HG03432 (cell line): ENCODE results near the gene ECM2.
A peak's percentile ranks its signal among the peaks of the same experiment; 100 is the strongest.
"Not testable (repeated sequence)": the region's sequence is repeated elsewhere in the genome, so short reads cannot be mapped to it uniquely, and the experiment has no call there.

Experiments used
- ATAC-seq: cut with Tn5 transposase; IDR thresholded peaks from one replicate; pipeline ENCODE4 v1.9.1; 2021; ENCODE audit warnings: mild to moderate bottlenecking, moderate library complexity; ENCODE audit not compliant: unreplicated experiment

The ECM2 gene

DNA sequence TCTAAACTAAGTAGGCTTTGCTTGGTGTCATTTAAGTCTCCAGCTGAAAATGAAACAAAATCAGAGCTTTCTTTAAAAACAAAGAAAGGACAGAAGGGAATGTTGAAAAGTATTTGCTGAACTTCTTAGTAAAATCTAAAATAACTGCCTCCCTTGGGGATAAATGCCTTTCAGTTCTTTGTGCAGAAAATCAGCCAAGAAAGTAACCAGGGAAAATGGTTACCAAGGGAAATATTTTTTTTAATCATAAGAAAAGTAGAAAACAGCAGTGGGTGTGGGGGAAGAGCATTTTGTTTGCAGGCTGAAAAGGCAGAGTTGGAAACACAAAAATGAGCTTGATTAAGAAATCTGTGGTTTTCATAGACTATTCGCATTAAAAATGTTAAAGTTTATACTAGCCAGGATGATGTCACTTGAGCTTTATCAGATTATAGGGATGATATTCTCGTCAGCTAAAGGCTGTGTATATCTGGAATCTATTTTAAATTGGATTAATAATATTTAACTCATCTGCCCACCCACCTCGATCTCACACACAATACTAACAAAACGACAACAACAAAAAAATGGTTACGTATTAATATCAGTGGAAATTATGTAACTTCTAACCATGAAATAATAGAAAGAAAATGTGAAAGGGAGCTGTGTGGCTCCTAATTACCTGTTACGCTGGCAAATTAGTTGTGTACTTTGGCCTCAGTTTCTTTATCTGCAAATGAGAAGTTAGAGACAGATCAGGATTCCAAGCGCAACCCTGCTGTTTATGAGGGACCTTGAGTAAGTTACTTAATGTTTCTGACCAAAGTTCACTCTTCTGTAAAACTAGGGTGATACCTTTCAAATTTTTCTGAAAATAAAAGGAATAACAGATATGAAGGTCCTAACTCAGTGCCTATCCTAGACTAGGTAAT, at the start of gene ECM2:
ECM2 (minus strand) TSS at position 51 of the 911 bp plus-strand sequence. CDS start 13,124 bp downstream, outside the sequence.
- no peak for ATAC-seq

- ATAC-seq: no peak
Measured at GRCh38 chr9:92576175-92576574, 40.4 kb upstream of the ECM2 start.

DNA sequence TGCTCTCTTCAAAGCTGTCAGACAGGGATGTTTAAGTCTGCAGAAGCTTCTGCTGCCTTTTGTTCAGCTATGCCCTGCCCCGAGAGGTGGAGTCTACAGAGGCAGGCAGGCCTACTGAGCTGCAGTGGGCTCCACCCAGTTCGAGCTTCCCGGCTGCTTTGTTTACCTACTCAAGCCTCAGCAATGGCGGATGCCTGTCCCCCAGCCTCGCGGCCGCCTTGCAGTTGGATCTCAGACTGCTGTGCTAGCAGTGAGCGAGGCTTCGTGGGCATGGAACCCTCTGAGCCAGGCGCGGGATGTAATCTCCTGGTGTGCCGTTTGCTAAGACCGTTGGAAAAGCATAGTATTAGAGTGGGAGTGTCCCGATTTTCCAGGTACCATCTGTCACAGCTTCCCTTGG, 37.8 kb upstream of the ECM2 start:
- ATAC-seq: not testable (repeated sequence)

GRCh38 chr9:92571871-92572270, 36.1 kb upstream of the ECM2 start:
- not testable (repeated sequence) for ATAC-seq

GRCh38 chr9:92564982-92565381, 29.2 kb upstream of the ECM2 start:
- no peak for ATAC-seq

DNA sequence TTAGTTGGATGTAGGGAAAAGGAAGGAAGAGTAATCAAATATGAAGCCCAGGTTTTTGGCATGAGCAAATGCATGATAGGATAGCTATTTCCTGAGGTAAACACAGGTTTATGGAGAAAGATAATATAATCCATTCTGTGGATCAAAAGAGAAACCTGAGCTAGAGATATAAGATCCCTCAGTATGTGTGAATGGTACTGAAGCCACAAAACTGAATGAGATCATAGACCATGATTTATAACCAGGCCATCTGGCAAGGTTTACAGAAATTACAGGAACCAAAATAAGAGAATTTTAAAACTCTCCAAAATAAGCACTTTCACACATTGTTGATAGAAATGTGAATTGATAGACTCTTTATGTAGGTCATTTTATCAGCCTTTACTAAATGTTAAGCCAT, 28.7 kb upstream of the ECM2 start:
- no peak for ATAC-seq

DNA sequence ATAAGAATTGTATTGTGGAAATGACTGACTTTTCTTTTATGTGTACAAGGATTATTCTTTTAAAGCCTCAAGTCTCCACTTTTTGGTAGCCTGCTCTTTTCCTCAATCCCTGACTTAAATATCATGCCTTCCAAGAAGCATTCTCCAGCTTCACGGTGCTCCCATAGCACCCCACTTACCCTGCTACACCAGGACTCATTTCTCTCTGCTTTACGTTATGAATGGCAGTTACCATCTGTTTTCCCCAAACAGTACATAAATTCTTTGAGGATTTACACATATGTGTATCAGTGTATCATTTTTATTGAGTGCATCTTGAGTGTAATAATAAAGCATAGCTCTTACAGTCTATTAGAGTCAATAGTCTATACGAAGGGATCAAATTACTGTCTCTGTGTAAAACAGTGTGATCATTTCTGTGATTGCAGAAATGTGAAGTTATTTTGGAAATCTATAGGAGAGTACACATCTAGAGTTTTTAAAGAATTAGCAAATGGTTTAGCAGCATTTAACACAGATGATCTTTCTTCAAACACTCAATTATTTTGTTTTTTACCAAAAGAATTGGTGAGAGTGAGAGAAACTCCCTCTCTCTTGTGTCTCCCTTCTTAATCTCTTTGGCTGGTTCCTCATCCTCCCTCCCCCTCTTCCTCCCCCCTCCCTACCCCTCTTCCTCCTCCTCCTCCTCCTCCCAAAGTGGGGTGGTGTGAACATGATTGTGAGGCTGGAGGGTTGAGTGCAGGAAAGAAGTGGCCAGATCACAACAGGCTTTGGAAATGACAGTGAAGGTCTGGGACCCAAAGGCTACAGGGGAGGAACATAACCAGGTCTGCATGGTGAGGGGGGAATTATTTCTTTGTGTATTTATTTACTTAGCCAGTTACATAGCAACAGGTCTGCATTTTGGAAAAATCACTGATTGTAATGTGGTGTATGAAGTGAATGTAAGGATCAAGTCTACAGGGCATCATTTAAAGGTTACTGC, 27.6 kb upstream of the ECM2 start:
- ATAC-seq: no peak

- ATAC-seq: no peak
Measured at GRCh38 chr9:92562461-92562967, 26.7 kb upstream of the ECM2 start.

DNA sequence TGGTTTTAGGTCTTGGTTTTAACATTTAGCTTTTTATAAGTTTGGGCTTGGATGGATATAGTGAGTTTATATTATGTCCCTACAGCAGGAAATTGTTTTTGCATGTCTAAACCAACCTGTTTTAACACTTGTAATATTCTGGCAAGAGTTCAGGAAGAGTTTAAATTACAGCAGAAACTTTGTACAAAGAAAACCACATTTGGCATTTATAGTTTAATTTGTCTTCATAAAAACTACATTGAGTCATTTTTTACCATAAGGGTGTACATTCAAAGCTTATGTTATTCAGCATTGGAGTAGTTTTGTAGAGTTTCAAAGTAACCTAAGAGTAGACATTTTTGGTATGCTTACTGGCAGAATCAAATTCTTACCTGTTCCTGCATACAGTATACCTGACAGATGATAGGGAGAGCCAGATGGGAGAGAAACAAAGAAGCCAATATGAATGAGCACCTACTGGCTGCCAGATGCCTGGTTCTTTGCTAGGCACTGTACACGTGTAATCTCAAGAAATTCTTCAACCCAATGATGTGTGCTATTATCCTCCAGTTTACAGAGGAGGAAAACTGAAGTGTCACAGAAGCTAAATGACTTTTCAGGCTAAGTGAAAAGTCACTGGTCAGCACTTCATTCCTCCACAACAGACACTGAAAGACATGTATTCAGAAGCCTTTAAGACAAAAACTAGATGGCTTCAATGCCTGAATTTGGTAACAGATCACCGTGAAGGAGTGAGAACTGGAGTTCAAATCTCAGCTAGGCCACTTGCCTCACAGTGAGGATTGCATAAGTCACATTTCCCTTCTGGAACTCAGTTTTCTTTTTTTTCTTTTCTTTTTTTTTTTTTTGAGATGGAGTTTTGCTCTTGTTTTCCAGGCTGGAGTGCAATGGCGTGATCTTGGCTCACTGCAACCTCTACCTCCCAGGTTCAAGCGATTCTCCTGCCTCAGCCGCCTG, 25.9 kb upstream of the ECM2 start:
- no peak for ATAC-seq

DNA sequence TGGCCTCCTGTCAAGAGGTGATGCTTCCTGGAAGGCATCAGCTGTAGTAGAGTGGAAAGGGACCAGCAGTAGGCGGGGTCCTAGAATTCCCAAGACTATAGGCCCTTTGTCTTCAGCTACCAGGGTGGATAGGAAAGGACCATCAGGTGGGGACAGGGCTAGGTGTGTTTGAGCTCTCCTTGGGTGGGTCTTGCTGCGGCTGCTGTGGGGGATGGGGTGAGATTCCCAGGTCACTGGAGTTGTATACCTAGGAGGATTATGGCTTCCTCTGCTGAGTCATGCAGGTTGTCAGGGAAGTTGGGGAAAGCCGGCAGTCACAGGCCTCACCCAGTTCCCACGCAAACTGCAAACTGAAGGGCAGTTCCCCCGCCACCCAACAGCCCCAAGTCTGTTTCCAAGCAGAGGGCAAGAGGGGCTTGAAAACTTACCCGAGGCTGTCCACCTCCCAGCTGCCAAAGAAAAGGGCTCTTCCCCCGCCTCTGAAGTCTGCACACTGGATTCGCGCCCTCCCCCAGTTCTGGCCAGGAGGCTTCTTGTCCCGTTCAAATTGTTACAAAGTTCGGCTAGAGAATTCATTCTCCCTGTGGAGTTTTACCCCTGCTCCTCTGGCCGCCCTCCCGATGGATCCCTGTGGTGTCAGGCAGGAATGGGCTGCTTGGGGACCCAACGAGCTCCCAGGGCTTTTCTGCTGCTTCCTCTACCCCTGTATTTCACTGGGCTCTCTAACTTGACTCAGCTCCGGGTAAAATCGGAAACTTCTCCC, 23.0 kb upstream of the ECM2 start:
- ATAC-seq: no peak

DNA sequence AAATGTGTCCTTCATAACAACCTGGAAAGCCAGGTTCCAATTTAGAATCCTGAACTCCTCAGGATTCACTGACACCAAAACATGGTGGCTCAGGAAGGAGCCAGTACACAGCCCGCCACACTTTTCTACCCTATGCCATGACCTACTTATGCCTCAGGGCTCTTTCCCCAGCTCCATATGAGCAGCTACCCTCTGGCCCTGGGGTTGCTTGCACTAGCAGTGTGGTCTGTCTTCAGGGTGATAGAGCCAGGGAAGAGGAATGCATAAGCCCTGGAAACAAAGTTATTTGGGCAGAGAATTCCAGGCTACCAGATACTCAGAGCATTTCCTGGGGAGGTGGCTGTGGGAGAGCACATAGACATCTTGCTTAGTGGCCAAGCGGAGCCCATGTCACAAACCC, 15.0 kb upstream of the ECM2 start:
- ATAC-seq: no peak

GRCh38 chr9:92547356-92547755, 11.6 kb upstream of the ECM2 start:
- ATAC-seq: no peak

DNA sequence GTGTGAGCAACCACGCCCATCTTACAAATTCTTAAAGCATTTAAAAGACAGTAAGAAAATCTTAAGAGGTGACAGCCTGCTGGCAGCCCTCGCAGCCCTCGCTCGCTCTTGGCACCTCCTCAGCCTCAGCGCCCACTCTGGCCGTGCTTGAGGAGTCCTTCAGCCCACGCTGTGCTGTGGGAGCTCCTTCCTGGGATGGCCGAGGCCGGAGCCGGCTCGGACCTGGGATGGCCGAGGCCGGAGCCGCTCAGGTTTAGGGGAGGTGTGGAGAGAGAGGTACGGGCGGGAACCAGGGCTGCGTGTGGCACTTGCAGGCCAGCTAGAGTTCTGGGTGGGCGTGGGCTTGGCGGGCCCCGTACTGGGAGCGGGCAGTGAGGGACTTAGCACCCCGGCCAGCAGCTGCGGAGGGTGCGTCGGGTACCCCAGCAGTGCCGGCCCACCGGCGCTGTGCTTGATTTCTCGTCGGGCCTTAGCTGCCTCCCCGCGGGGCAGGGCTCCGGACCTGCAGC, 9.3 kb upstream of the ECM2 start:
- no peak for ATAC-seq

- ATAC-seq: no peak
Measured at GRCh38 chr9:92543972-92544371, 8.2 kb upstream of the ECM2 start.

DNA sequence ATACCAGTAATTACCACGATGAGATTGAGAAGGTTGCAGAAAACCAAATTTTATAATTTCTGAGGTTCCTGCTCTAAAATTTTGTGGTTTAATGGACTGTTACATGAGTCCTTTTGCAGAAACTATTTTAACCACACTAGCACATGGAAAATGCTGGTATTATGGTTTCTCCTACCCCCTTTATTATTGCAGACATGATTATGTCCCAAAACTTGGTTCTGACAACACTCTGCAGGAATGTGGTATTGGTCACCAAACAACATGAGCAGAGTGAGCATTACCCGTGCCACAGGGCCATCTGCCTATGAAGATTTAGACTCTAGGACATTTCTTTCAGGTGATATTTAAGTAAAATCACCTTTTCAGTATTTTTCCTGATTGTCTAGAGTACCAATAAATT, 2.8 kb upstream of the ECM2 start:
- ATAC-seq: no peak

- ATAC-seq: peak; percentile 58
Measured at GRCh38 chr9:92534674-92535073, 1.1 kb downstream of the ECM2 start.

- no peak for ATAC-seq
Measured at GRCh38 chr9:92534204-92534603, 1.6 kb downstream of the ECM2 start.

- no peak for ATAC-seq
Measured at GRCh38 chr9:92530893-92531292, 4.9 kb downstream of the ECM2 start.

- ATAC-seq: no peak
Measured at GRCh38 chr9:92529124-92529523, 6.7 kb downstream of the ECM2 start.
